Endothelial cell of umbilical vein (primary cell): Measurements from ENCODE around the gene MAGEA10. TPM values are rescaled to one million over a fixed set of nuclear protein-coding genes. Genes with fewer than 3 reads are reported as not detected.

Experiments used
- BruUV-seq: library from RNA; stranded (reverse); fragments of 400-500 nt; replicated peaks from 2 replicates; lab custom pipeline; 2021; lab: Mats Ljungman, UMichigan
- CTCF ChIA-PET: fragments of 300-600, 350-600 bp; sonication (Branson Sonifier 250); formaldehyde crosslinking; loops from one replicate; lab custom pipeline; 2021; ENCODE audit warnings: antibody characterized with exemption, inconsistent platforms; lab: Charles Lee
- POLR2A ChIA-PET: fragments of 300-600, 350-600 bp; sonication (Branson Sonifier 250); formaldehyde crosslinking; loops from one replicate; lab custom pipeline; 2021; ENCODE audit warnings: antibody characterized with exemption, inconsistent platforms; lab: Charles Lee
- DNase-seq: peaks from one replicate; pipeline ENCODE4 v3.0.0-alpha.2; 2011; ENCODE audit warnings: low read depth, low spot score
- FAIRE-seq: peaks from 2 replicates; lab custom pipeline; 2011; peaks lifted over from hg19 to GRCh38; lab: Jason Lieb, UNC
- H2AFZ ChIP-seq: 2 replicates; pipeline ENCODE4 v1.6.0; 2012; ENCODE audit warnings: low read depth, low read length, control low read depth, inconsistent platforms
- H3K27ac ChIP-seq: 2 replicates; pipeline ENCODE4 v1.5.1; 2011; ENCODE audit warnings: low read depth, mild to moderate bottlenecking, control low read depth, low read length, moderate library complexity; ENCODE audit not compliant: insufficient read depth
- H3K27me3 ChIP-seq, 2 experiments: 2 replicates each; pipeline versions ENCODE4 v1.6.0 to v1.6.1; 2011; ENCODE audit warnings: low read length in 2 of 2, mixed read lengths in 1 of 2; ENCODE audit not compliant: control insufficient read depth in 2 of 2, insufficient read depth in 2 of 2
- H3K36me3 ChIP-seq, 2 experiments: 2 replicates in 1 of 2; 3 replicates in 1 of 2; pipeline ENCODE4 v1.5.1; 2011; ENCODE audit warnings: low read length in 2 of 2, mild to moderate bottlenecking in 1 of 2, moderate library complexity in 1 of 2; ENCODE audit not compliant: control insufficient read depth in 2 of 2, insufficient read depth in 2 of 2; ENCODE audit errors: extremely low read depth in 1 of 2
- H3K4me1 ChIP-seq: 3 replicates; pipeline ENCODE4 v1.5.1; 2011; ENCODE audit warnings: mild to moderate bottlenecking, low read length; ENCODE audit not compliant: control insufficient read depth, insufficient read depth; ENCODE audit errors: extremely low read depth
- H3K4me2 ChIP-seq: 2 replicates; pipeline ENCODE4 v1.6.1; 2011; ENCODE audit warnings: low read length, control low read depth, mixed read lengths; ENCODE audit not compliant: insufficient read depth
- H3K4me3 ChIP-seq, 3 experiments: fragments of 200-600 bp in 1 of 3; sonication (generic), shearing (Covaris generic) in 1 of 3; replicated peaks in 1 of 3; 2 replicates each; pipeline ENCODE4 v1.5.1; 2011 to 2016; ENCODE audit warnings: control low read depth in 3 of 3, low read length in 3 of 3, mild to moderate bottlenecking in 2 of 3, inconsistent platforms in 1 of 3, low read depth in 1 of 3, moderate library complexity in 1 of 3; ENCODE audit not compliant: insufficient read depth in 1 of 3
- H3K79me2 ChIP-seq: 2 replicates; pipeline ENCODE4 v1.6.0; 2012; ENCODE audit warnings: low read length, inconsistent platforms; ENCODE audit not compliant: control insufficient read depth, insufficient read depth
- H3K9ac ChIP-seq: replicated peaks from 2 replicates; pipeline ENCODE3; 2011; ENCODE audit warnings: low read length, control low read depth; ENCODE audit not compliant: insufficient read depth; ENCODE audit errors: extremely low read depth
- H3K9me1 ChIP-seq: replicated peaks from 3 replicates; pipeline ENCODE4 v1.6.0; 2011; ENCODE audit warnings: mild to moderate bottlenecking, low read length; ENCODE audit not compliant: control insufficient read depth, insufficient read depth; ENCODE audit errors: extremely low read depth
- H3K9me3 ChIP-seq: replicated peaks from 2 replicates; pipeline ENCODE4 v1.5.1; 2012; ENCODE audit warnings: low read length, inconsistent platforms; ENCODE audit not compliant: control insufficient read depth, insufficient read depth
- H4K20me1 ChIP-seq: replicated peaks from 2 replicates; pipeline ENCODE3; 2011; ENCODE audit warnings: mild to moderate bottlenecking, low read length; ENCODE audit not compliant: control insufficient read depth, insufficient read depth; ENCODE audit errors: extremely low read depth
- EZH2 ChIP-seq: IDR thresholded peaks from 2 replicates; pipeline ENCODE4 v1.6.1; 2012; ENCODE audit warnings: borderline replicate concordance, low read depth, mild to moderate bottlenecking, moderate library complexity, low read length, inconsistent platforms; ENCODE audit not compliant: severe bottlenecking
- FOS ChIP-seq: IDR thresholded peaks from 2 replicates; pipeline ENCODE4 v1.6.1; 2011; ENCODE audit warnings: mild to moderate bottlenecking, low read length, moderate library complexity, borderline replicate concordance; ENCODE audit not compliant: insufficient read depth
- GATA2 ChIP-seq: IDR thresholded peaks from 2 replicates; pipeline ENCODE4 v1.7.0; 2011; ENCODE audit warnings: low read depth, mild to moderate bottlenecking, moderate library complexity, mixed read lengths, low read length; ENCODE audit not compliant: insufficient read length, insufficient read depth
- JUN ChIP-seq: IDR thresholded peaks from 2 replicates; pipeline ENCODE4 v1.6.1; 2011; ENCODE audit warnings: borderline replicate concordance, low read depth; ENCODE audit not compliant: insufficient read length, insufficient read depth
- MYC ChIP-seq: IDR thresholded peaks from one replicate; pipeline ENCODE4 v1.6.1; 2011; ENCODE audit warnings: mild to moderate bottlenecking, low read depth, low read length
- POLR2A ChIP-seq: IDR thresholded peaks from 2 replicates; pipeline ENCODE4 v1.6.1; 2012; ENCODE audit warnings: low read depth, mild to moderate bottlenecking, control low read depth, low read length
- POLR2AphosphoS5 ChIP-seq: IDR thresholded peaks from 2 replicates; pipeline ENCODE4 v1.6.1; 2012; ENCODE audit warnings: low read depth, mild to moderate bottlenecking, control low read depth, low read length, moderate library complexity; ENCODE audit not compliant: insufficient read depth
- dilution Hi-C: fragments of 300-500 bp; cut with MboI; formaldehyde crosslinking; loops from one replicate; pipeline ENCODE4 v1.15.0; 2019; ENCODE audit warnings: low sequenced_read_pairs; ENCODE audit not compliant: extremely low pct_ligation_motif_present
- intact Hi-C: fragments of 100-400 bp; cut with micrococcal nuclease; formaldehyde crosslinking; loops from one replicate; pipeline ENCODE4 v1.10.0; 2022
- polyA plus RNA-seq, 4 experiments: library from polyadenylated mRNA; depleted of rRNA in 3 of 4; stranded (reverse) in 3 of 4; unstranded in 1 of 4; fragments of >200 nt; gene quantifications; 2 replicates each; pipeline versions ENCODE4 v1.2.1 to v1.2.3, GENCODE V29; 2011 to 2012; ENCODE audit warnings: missing spikeins in 1 of 4
- total RNA-seq: library from RNA; stranded (reverse); gene quantifications from 2 replicates; pipeline ENCODE4 v1.2.3, GENCODE V29; 2021
- TF ChIP-seq, protein P1 (sequence below): IDR thresholded peaks from 2 replicates; pipeline ENCODE4 v1.6.1; 2011; ENCODE audit not compliant: insufficient read depth, insufficient read length
- TF ChIP-seq, protein P2 (sequence below), 2 donors: IDR thresholded peaks; 1 replicate in 1 of 2; 2 replicates in 1 of 2; pipeline ENCODE4 v1.5.1; 2011; ENCODE audit warnings: low read length in 2 of 2, mild to moderate bottlenecking in 2 of 2, moderate library complexity in 2 of 2, control low read depth in 1 of 2, inconsistent platforms in 1 of 2, low read depth in 1 of 2; ENCODE audit not compliant: insufficient read depth in 1 of 2; ENCODE audit errors: extremely low read depth in 1 of 2

The MAGEA10 gene
- total and polyA plus RNA-seq, 2 donors (not counting 3 experiments of a cell fraction or from before 2014, with no cell fraction given): not detected

DNA sequence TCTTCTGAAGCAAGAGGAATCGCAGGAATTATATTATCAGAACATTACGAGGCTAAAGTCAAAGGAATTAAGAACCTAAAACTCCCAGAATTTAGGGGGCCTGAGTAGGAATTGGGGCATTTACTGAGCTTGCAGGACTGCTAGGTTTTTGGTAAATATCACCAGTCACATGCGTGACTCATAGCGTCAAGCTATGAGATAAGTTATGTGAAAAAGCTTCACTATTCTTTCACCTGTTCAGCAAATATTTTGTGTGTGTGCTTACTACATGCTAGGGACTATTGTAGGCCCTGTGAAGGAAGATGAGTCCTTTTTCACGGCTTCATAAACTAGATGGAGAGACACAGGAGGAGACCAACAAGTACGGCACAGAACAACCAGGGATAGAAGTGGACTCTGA, 52.2 kb downstream of the MAGEA10 start:
- dilution Hi-C loops (no loop called here), intact Hi-C loops (no loop called here)
- H3K4me2 ChIP-seq: no peak overlapping the region
- no peak for DNase-seq
- no peak for FAIRE-seq
- no peak overlapping the region for H3K4me3 ChIP-seq
- ChIA-PET CTCF (no interaction called here), POLR2A (no interaction called here)
- no peaks in the 10 kb centered on the region for H3K9me1 ChIP-seq
- no peaks in the 10 kb centered on the region for H4K20me1 ChIP-seq
- no peak overlapping the region for H3K9ac ChIP-seq
- no peak overlapping the region for H3K27ac ChIP-seq
- no peaks in the 10 kb centered on the region for H3K9me3 ChIP-seq
- BruUV-seq: no TSS peak
- TF ChIP-seq JUN (no peak), GATA2 (no peak), POLR2A (no peak), FOS (no peak), MYC (no peak), POLR2AphosphoS5 (no peak), EZH2 (no peak)
- TF ChIP-seq, protein P1, sequence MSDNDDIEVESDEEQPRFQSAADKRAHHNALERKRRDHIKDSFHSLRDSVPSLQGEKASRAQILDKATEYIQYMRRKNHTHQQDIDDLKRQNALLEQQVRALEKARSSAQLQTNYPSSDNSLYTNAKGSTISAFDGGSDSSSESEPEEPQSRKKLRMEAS: no peak
- TF ChIP-seq, protein P2, sequence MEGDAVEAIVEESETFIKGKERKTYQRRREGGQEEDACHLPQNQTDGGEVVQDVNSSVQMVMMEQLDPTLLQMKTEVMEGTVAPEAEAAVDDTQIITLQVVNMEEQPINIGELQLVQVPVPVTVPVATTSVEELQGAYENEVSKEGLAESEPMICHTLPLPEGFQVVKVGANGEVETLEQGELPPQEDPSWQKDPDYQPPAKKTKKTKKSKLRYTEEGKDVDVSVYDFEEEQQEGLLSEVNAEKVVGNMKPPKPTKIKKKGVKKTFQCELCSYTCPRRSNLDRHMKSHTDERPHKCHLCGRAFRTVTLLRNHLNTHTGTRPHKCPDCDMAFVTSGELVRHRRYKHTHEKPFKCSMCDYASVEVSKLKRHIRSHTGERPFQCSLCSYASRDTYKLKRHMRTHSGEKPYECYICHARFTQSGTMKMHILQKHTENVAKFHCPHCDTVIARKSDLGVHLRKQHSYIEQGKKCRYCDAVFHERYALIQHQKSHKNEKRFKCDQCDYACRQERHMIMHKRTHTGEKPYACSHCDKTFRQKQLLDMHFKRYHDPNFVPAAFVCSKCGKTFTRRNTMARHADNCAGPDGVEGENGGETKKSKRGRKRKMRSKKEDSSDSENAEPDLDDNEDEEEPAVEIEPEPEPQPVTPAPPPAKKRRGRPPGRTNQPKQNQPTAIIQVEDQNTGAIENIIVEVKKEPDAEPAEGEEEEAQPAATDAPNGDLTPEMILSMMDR (IDR thresholded peaks at IDR 0.05; ENCODE audit: extremely low read depth in 1 of 2, insufficient read depth in 1 of 2, low read depth in 1 of 2, low read length in 2 of 2): no peak
- no peak overlapping the region for H2AFZ ChIP-seq
- H3K79me2 ChIP-seq: no peaks in the 10 kb centered on the region
- no peaks in the 10 kb centered on the region for H3K36me3 ChIP-seq
- H3K4me1 ChIP-seq: no peaks in the 10 kb centered on the region
- H3K27me3 ChIP-seq: no peaks in the 10 kb centered on the region

Other genes with a start within 250 kb of the MAGEA10 start
- not detected in 2 replicates for gene MAGEA4, start 225.7 kb downstream of the MAGEA10 start, total RNA-seq
- gene MAGEA4, start 225.7 kb downstream of the MAGEA10 start, polyA plus RNA-seq: not detected in 2 replicates
- gene GABRE, start 163.9 kb downstream of the MAGEA10 start, total RNA-seq: 6.1 and 20.2 TPM in 2 replicates
- gene GABRE, start 163.9 kb downstream of the MAGEA10 start, polyA plus RNA-seq: 29.8 and 33.4 TPM in 2 replicates